Measurements from ENCODE around the gene RAB42. TPM values are rescaled to one million over a fixed set of nuclear protein-coding genes. Genes with fewer than 3 reads are reported as not detected.
"Not testable (repeated sequence)": the region's sequence is repeated elsewhere in the genome, so short reads cannot be mapped to it uniquely, and the experiment has no call there.

Gene RAB42
- total RNA-seq, 2 experiments from 2014 or later, result not detected

GRCh38 chr1:28593988-28594356 lies 1.9 kb downstream of the RAB42 start:
- POLR2A ChIA-PET; H3K36me3 Mint-ChIP-seq (ENCODE audit: low read depth); CTCF ChIA-PET; H3K4me3 Mint-ChIP-seq; H3K27ac Mint-ChIP-seq; H3K27me3 Mint-ChIP-seq; DNase-seq; H3K4me1 Mint-ChIP-seq; H3K9me3 Mint-ChIP-seq: not testable (repeated sequence)

DNA sequence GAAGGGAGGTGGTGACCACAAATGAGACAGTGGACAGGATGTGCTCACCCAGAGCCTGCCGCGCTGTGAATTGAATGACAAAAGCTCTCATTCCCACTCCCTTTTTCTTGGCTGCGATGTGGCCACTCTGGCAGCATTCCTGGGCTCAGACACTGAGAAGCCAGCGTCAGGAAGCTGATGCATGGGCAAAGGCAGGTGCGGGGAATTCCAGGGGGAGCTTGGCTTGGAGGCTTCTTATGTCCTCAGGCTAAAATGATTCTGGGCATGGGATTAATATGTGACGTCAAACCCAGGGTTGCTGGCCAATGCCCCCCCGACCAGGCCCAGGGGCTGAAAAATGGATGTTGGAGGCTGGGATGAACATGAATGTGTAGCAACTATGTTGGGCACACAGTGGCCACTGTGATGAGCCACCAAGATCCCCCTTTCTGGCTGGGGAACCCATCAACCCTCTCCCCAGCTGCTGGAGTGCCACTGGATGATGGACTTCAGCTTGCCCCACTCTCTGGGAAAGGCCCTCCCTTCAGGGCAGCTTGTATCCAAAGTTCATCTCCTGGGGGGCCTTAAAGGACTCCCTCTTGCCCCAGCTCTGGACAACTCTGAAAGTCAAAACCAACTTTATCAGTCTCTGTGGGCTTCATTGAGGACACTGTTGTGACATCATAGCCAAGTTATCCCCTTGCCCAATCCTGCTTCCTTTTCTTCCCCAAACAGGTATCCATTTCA lies 2.8 kb downstream of the RAB42 start:
- H3K27me3 Mint-ChIP-seq; CTCF ChIA-PET; POLR2A ChIA-PET; H3K9me3 Mint-ChIP-seq; DNase-seq; H3K36me3 Mint-ChIP-seq (ENCODE audit: low read depth); H3K27ac Mint-ChIP-seq; H3K4me3 Mint-ChIP-seq: not testable (repeated sequence)
- H3K4me1 Mint-ChIP-seq, result peaks cover 14% of the 10 kb centered on the region

DNA sequence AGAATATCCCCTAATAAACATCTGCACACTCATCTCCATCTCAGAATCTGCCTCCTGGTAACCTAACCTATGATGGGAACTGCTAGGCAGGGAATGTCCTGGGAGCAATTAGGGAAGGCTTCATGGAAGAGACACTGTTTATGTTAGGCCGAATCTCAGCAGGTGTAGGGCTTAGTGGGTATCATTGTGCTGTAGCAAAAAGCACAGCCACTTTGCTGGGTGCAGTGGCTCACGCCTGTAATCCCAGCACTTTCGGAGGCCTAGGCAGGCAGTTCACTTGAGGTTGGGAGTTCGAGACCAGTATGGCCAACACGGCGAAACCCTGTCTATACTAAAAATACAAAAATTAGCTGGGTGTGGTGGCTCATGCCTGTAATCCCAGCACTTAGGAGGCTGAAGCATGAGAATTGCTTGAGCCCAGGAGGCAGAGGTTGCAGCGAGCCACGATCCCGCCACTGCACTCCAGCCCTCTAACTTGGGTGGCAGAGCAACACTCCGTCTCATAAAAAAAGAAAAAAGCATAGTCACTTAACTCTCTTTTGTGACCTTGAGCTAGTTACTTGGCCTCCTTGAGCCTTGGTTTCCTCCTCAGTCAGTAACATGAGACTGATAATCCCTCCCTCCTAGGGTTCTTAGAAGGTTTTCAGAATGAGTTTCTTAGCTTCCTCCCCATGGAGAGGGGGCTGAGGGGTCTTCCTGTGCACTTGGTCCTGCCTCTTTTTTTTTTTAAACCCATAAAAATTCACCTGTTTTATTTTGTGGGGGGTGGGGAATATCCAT lies 3.5 kb downstream of the RAB42 start:
- ChIA-PET CTCF (no interaction called here), POLR2A (interaction anchor here (0.6 to 1.3 kb wide), 3 partner anchors 14 to 53 kb away, joined by 3 to 6 read pairs (median 3); no protein-coding TSS in a partner anchor)
- Mint-ChIP-seq H3K36me3 (ENCODE audit: low read depth) (peaks cover 6% of the 10 kb centered on the region), H3K4me1 (peaks cover 15% of the 10 kb centered on the region), H3K9me3 (no peaks in the 10 kb centered on the region), H3K4me3 (no peak overlapping the region), H3K27me3 (peaks cover 9% of the 10 kb centered on the region), H3K27ac (no peak overlapping the region)
- no peak for DNase-seq

DNA sequence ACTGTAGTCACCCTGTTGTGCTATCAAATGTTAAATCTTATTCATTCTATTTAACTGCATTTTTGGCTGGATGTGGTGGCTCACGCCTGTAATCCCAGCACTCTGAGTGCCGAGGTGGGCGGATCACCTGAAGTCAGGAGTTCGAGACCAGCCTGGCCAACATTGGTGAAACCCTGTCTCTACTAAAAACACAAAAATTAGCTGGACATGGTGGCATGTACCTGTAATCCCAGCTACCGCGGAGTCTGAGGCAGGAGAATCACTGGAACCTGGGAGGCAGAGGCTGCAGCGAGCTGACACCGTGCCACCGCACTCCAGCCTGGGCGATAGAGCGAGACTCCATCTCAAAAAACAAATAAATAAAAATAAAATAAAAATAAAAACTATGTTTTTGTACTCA lies 4.2 kb downstream of the RAB42 start:
- POLR2A ChIA-PET, result interaction anchor here (1.2 to 1.3 kb wide), 2 partner anchors 15 to 53 kb away, joined by 3 to 6 read pairs; no protein-coding TSS in a partner anchor
- H3K9me3 Mint-ChIP-seq; DNase-seq; CTCF ChIA-PET; H3K4me3 Mint-ChIP-seq; H3K27me3 Mint-ChIP-seq; H3K27ac Mint-ChIP-seq; H3K36me3 Mint-ChIP-seq (ENCODE audit: low read depth): not testable (repeated sequence)
- H3K4me1 Mint-ChIP-seq, result peaks cover 15% of the 10 kb centered on the region

DNA sequence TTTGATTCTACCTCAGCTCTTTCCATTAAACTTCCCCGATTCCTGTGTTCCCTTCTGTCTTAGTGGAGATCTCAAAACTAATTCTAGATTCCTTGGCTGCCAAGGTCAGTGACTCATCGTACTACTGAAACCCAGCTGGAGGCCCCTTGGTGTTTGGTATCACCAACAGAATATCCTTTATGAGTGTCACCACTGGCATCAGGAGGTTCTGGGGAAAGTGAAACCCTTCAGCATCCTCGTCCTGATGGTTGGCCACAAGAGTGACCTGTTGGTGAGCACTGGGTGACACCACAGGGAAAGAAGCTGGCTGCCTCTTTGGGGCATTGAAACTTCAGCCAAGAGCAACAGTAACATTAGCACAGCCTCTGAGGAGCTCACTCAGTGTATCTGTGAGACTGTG lies 9.6 kb downstream of the RAB42 start:
- CTCF ChIA-PET, result interaction anchor here (0.7 to 2.9 kb wide), 4 partner anchors 85 to 353 kb away, joined by 3 to 12 read pairs (median 3); no protein-coding TSS in a partner anchor
- POLR2A ChIA-PET, result interaction anchor here (7.9 kb wide), 1 partner anchor 20 kb away, joined by 51 read pairs; no protein-coding TSS in a partner anchor
- Mint-ChIP-seq H3K27ac (no peak overlapping the region), H3K36me3 (ENCODE audit: low read depth) (peaks cover 25% of the 10 kb centered on the region), H3K4me1 (peaks cover 21% of the 10 kb centered on the region), H3K9me3 (no peaks in the 10 kb centered on the region), H3K4me3 (no peak overlapping the region), H3K27me3 (no peaks in the 10 kb centered on the region)
- peak; percentile 19 for DNase-seq

- no peaks in the 10 kb centered on the region for H3K9me3 Mint-ChIP-seq
- DNase-seq, result peak; percentile 25
- peaks cover 21% of the 10 kb centered on the region for H3K4me1 Mint-ChIP-seq
- ChIA-PET POLR2A (interaction anchor here (1.6 to 7.9 kb wide), 2 partner anchors 21 to 93 kb away, joined by 3 to 51 read pairs; no protein-coding TSS in a partner anchor), CTCF (interaction anchor here (0.6 to 2.9 kb wide), 10 partner anchors 17 to 245 kb away, joined by 3 to 15 read pairs (median 4); partner anchors contain the start of gene TAF12)
- H3K36me3 Mint-ChIP-seq (ENCODE audit: low read depth), result peaks cover 25% of the 10 kb centered on the region
- H3K4me3 Mint-ChIP-seq, result no peak overlapping the region
- no peak overlapping the region for H3K27ac Mint-ChIP-seq
- no peaks in the 10 kb centered on the region for H3K27me3 Mint-ChIP-seq
Measured at GRCh38 chr1:28602536-28603439, 10.7 kb downstream of the RAB42 start.

DNA sequence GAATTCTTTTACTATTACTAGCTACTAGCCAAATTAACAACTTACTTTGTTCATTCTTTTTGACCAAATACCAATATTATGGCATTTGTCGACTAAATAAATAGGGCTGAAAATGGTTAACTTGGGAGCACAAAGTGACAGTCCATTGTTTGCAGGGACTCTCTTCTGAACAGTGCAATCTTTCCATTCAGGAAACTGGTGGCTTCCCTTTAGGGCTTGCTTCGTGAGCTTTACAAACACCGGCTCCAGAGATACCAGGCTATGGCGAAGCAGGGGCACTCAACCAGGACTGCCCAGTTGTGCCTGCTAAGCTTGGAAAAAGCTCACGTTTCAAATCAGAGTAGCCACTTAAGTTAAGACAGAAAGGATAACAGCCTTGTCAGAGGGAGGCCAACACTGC lies 12.3 kb downstream of the RAB42 start:
- peaks cover 25% of the 10 kb centered on the region for H3K36me3 Mint-ChIP-seq (ENCODE audit: low read depth)
- no peak overlapping the region for H3K4me3 Mint-ChIP-seq
- no peak overlapping the region for H3K27ac Mint-ChIP-seq
- H3K4me1 Mint-ChIP-seq, result peaks cover 17% of the 10 kb centered on the region
- ChIA-PET CTCF (interaction anchor here (0.9 to 2.4 kb wide), 4 partner anchors 11 to 274 kb away, joined by 3 to 15 read pairs (median 4); no protein-coding TSS in a partner anchor), POLR2A (interaction anchor here (1.8 to 7.9 kb wide), 2 partner anchors 22 to 44 kb away, joined by 4 to 51 read pairs; partner anchors contain the start of gene RNU11)
- DNase-seq, result no peak
- H3K9me3 Mint-ChIP-seq, result no peaks in the 10 kb centered on the region
- H3K27me3 Mint-ChIP-seq, result no peaks in the 10 kb centered on the region

GRCh38 chr1:28604962-28605361 lies 12.9 kb downstream of the RAB42 start:
- peaks cover 14% of the 10 kb centered on the region for H3K4me1 Mint-ChIP-seq
- peaks cover 29% of the 10 kb centered on the region for H3K36me3 Mint-ChIP-seq (ENCODE audit: low read depth)
- H3K27ac Mint-ChIP-seq, result no peak overlapping the region
- ChIA-PET CTCF (interaction anchor here (1.1 to 2.0 kb wide), 3 partner anchors 11 to 273 kb away, joined by 3 to 4 read pairs (median 4); no protein-coding TSS in a partner anchor), POLR2A (interaction anchor here (1.8 to 7.9 kb wide), 2 partner anchors 23 to 44 kb away, joined by 4 to 51 read pairs; partner anchors contain the start of gene RNU11)
- no peaks in the 10 kb centered on the region for H3K9me3 Mint-ChIP-seq
- H3K4me3 Mint-ChIP-seq, result no peak overlapping the region
- no peaks in the 10 kb centered on the region for H3K27me3 Mint-ChIP-seq
- DNase-seq, result no peak

DNA sequence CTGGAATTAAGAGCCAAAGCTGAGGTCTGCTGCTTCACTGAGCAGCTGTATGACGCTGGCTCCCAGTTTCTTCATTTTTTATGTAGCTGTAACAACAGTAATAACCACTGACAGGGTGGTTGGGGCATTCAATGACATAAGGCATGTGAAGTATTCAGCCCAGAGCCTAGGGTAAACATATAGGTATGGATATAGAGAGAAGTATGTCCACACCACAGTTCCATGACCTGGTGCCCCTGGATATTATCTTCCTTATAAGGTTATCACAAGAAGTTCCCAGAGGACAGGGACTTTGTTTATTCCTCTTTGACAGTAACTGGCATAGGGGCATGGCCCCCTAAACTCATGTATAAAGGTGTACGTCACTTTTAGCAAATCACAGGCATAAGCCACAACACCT lies 14.7 kb downstream of the RAB42 start:
- ChIA-PET CTCF (interaction anchor here (2.0 kb wide), 1 partner anchor 26 kb away, joined by 4 read pairs; no protein-coding TSS in a partner anchor), POLR2A (interaction anchor here (0.9 to 7.9 kb wide), 2 partner anchors 25 to 36 kb away, joined by 3 to 51 read pairs; partner anchors contain the start of gene TAF12)
- Mint-ChIP-seq H3K27me3 (no peaks in the 10 kb centered on the region), H3K9me3 (no peaks in the 10 kb centered on the region), H3K36me3 (ENCODE audit: low read depth) (peaks cover 34% of the 10 kb centered on the region), H3K4me1 (peaks cover 11% of the 10 kb centered on the region), H3K4me3 (no peak overlapping the region), H3K27ac (no peak overlapping the region)
- no peak for DNase-seq

GRCh38 chr1:28613175-28613574 lies 21.1 kb downstream of the RAB42 start:
- no peak for DNase-seq
- no peak overlapping the region for H3K4me3 Mint-ChIP-seq
- peaks cover 40% of the 10 kb centered on the region for H3K36me3 Mint-ChIP-seq (ENCODE audit: low read depth)
- H3K9me3 Mint-ChIP-seq, result no peaks in the 10 kb centered on the region
- H3K4me1 Mint-ChIP-seq, result no peaks in the 10 kb centered on the region
- H3K27ac Mint-ChIP-seq, result no peak overlapping the region
- no peaks in the 10 kb centered on the region for H3K27me3 Mint-ChIP-seq
- POLR2A ChIA-PET, result interaction anchor here (1.9 kb wide), 1 partner anchor 32 kb away, joined by 4 read pairs; no protein-coding TSS in a partner anchor
- CTCF ChIA-PET, result no interaction called here

GRCh38 chr1:28631713-28632112 lies 39.6 kb downstream of the RAB42 start:
- Mint-ChIP-seq H3K27ac (no peak overlapping the region), H3K4me1 (peaks cover 5% of the 10 kb centered on the region), H3K36me3 (ENCODE audit: low read depth) (peaks cover 5% of the 10 kb centered on the region), H3K9me3 (no peaks in the 10 kb centered on the region), H3K4me3 (no peak overlapping the region), H3K27me3 (no peaks in the 10 kb centered on the region)
- ChIA-PET CTCF (no interaction called here), POLR2A (interaction anchor here (1.3 kb wide), 1 partner anchor 9 kb away, joined by 3 read pairs; no protein-coding TSS in a partner anchor)
- no peak for DNase-seq

DNA sequence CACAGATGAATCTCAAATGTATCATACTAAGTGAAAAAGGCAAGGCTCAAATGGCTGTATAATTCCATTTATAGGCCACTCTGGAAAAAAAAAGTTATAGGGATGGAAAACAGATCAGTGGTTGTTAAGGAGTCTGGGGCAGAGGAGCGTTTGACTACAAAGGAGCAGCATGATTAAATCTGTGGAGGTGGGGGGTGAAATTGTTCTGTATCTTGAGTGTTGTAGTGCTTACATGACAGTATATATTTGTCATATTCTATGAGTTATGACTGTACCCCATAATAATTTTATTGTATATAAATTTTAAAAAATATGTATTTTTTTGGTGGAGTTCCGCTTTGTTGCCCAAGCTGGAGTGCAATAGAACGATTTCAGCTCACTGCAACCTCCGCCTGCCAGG lies 40.5 kb downstream of the RAB42 start:
- ChIA-PET CTCF (no interaction called here), POLR2A (interaction anchor here (1.2 kb wide), 1 partner anchor 15 kb away, joined by 3 read pairs; the partner anchor contains the start of gene RNU11)

More for the DNA sequence above, 40.5 kb downstream of the RAB42 start:
- Mint-ChIP-seq H3K27me3 (no peaks in the 10 kb centered on the region), H3K4me1 (peaks cover 5% of the 10 kb centered on the region), H3K9me3 (no peaks in the 10 kb centered on the region), H3K36me3 (ENCODE audit: low read depth) (peaks cover 5% of the 10 kb centered on the region), H3K4me3 (no peak overlapping the region), H3K27ac (no peak overlapping the region)
- DNase-seq, result no peak
